ENCODE data around the gene PARD3.

The PARD3 gene

DNA sequence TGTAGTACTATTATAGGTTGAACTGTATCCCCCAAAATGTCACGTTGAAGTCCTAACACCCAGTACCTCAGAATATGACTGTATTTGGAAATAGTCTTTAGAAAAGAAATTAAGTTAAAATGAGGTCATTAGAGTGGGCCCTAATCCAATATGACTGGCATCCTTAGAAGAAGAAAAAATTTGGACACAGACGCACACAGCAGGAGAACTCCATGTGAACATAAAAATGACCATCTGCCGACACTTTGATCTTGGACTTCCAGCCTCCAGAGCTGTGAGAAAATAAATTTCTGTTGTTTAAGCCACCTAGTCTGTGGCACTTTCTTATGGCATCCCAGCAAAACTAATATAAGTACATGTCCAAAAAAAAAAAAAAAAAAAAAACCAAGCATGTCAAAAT, 225.8 kb downstream of the PARD3 start:
- no peak for DNase-seq (ENCODE audit: low read depth)
- no peak for TF ChIP-seq CTCF (IDR thresholded peaks at IDR 0.05; ENCODE audit: control insufficient read depth, extremely low read depth, insufficient read depth)
- H3K4me3 ChIP-seq (ENCODE audit: low read depth, low read length): no peak overlapping the region

GRCh38 chr10:34587680-34588019, 227.4 kb downstream of the PARD3 start:
- no peak overlapping the region for H3K4me3 ChIP-seq (ENCODE audit: low read depth, low read length)
- TF ChIP-seq CTCF (IDR thresholded peaks at IDR 0.05; ENCODE audit: control insufficient read depth, extremely low read depth, insufficient read depth): no peak
- DNase-seq (ENCODE audit: low read depth): no peak

- TF ChIP-seq CTCF (IDR thresholded peaks at IDR 0.05; ENCODE audit: control insufficient read depth, extremely low read depth, insufficient read depth): no peak
- H3K4me3 ChIP-seq (ENCODE audit: low read depth, low read length): no peak overlapping the region
- DNase-seq (ENCODE audit: low read depth): no peak
Measured at GRCh38 chr10:34587002-34587679, 228.0 kb downstream of the PARD3 start.

DNA sequence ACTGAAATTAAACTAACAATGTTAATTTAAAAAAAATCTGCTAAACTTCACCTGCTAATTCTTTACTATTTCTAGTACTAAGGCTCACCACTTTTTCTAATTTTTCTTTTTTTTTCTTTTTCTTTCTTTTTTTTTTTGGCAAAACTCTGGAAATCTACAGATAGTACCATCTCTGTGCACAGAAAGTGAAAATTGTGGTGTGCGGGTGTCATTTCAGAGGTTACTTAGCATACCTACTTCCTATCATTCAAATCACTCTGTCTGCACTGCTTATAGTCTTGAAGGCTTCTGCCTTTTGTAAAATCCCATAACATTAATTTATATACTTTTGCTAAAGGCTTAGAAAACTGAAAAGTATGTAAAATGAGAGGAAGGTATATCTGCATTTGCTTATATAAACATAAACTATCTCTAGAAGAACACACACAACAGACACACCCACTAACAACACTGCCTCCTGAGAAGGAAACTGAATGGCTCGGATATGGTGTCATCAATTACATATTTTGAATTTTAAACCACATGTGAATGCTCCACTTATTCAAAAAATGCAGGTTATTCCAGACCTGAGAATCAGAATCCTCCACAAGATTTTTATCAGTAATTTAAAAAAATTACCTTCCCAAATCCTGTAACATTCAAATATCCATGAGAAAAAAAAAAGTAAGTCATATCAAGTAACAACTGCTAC, 229.5 kb downstream of the PARD3 start:
- no peak for DNase-seq (ENCODE audit: low read depth)
- H3K4me3 ChIP-seq (ENCODE audit: low read depth, low read length): no peak overlapping the region
- no peak for TF ChIP-seq CTCF (IDR thresholded peaks at IDR 0.05; ENCODE audit: control insufficient read depth, extremely low read depth, insufficient read depth)

DNA sequence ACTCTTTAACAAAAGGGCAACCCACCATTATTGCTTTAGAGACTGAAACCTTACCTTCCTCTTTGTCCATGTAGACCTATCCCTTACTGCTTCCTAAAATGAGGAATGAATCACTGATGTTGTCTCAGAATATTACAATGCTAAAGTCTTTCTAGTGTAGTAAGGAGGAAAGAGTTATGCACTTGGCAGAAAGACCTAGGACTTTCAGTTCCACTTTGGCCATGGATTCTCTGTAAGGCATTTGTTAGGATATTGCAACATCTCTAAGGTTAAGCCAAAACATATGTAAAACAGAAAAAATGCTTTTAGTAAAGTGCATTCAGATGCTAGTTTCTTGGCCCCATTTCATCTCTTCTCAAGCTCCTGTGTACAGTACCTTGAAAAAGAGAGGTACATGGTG, 230.9 kb downstream of the PARD3 start:
- TF ChIP-seq CTCF (IDR thresholded peaks at IDR 0.05; ENCODE audit: control insufficient read depth, extremely low read depth, insufficient read depth): no peak
- no peak overlapping the region for H3K4me3 ChIP-seq (ENCODE audit: low read depth, low read length)
- DNase-seq (ENCODE audit: low read depth): no peak

DNA sequence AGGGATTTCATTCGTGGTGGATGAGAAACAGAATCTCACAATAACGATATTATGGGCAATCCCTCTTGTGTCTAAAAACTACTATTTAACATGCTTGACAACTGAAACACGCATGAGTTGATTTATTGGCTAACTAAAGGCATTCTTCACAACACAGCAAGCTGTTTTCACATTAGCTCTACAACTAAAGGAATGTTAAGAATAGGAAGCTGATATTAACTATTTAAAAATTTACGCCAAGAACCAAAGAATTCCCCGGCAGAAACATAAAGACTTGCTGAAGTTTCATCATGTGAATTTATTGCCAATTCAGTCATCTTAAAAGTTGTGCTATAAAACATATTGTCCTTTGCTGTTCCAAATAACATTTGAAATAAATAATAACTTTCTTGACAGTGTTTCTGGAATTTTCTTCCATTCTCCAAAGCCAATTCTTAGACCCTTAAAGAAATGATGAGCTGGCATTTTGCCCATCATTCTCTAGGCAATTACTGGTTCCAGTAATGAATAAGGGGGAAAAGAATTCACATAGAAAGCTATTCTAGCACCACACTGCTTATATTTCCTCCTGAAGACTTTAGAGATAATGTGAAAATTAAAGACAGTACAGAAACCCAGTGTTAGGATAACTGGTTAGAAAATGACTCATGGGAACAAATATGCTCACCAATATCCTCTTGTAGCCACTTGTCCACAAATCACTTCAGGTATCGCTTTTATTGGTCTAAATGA, 233.1 kb downstream of the PARD3 start:
- DNase-seq (ENCODE audit: low read depth): no peak
- H3K4me3 ChIP-seq (ENCODE audit: low read depth, low read length): no peak overlapping the region
- TF ChIP-seq CTCF (IDR thresholded peaks at IDR 0.05; ENCODE audit: control insufficient read depth, extremely low read depth, insufficient read depth): no peak
